GM18907 (cell line): ENCODE measurements around the gene RNF138.
"Not testable (repeated sequence)": the region's sequence is repeated elsewhere in the genome, so short reads cannot be mapped to it uniquely, and the experiment has no call there.

Experiments
- ATAC-seq: cut with Tn5 transposase; IDR thresholded peaks from one replicate; pipeline ENCODE4 v1.9.1; 2021; ENCODE audit warnings: mild to moderate bottlenecking, moderate library complexity; ENCODE audit not compliant: unreplicated experiment

RNF138 gene

GRCh38 chr18:32091724-32092421, at the start of gene RNF138:
Gene RNF138, plus strand, starts transcription at chr18:32091874. Its CDS starts 903 bp downstream, at chr18:32092777.
- ATAC-seq, result peak; percentile 71

GRCh38 chr18:32042337-32042736, 49.3 kb upstream of the RNF138 start:
- ATAC-seq, result no peak

- ATAC-seq, result peak; percentile 71
Observed at GRCh38 chr18:32048507-32049091, 43.1 kb upstream of the RNF138 start.

GRCh38 chr18:32049393-32050171, 42.1 kb upstream of the RNF138 start:
- peak; percentile 39 for ATAC-seq

GRCh38 chr18:32056613-32057358, 34.9 kb upstream of the RNF138 start:
- no peak for ATAC-seq

- ATAC-seq, result no peak
Observed at GRCh38 chr18:32057624-32058165, 34.0 kb upstream of the RNF138 start.

GRCh38 chr18:32060026-32060425, 31.6 kb upstream of the RNF138 start:
- no peak for ATAC-seq

- no peak for ATAC-seq
Observed at GRCh38 chr18:32067375-32068167, 24.1 kb upstream of the RNF138 start.

GRCh38 chr18:32072321-32072720, 19.4 kb upstream of the RNF138 start:
- ATAC-seq, result peak; percentile 65

GRCh38 chr18:32074206-32074605, 17.5 kb upstream of the RNF138 start:
- ATAC-seq, result no peak

- ATAC-seq, result no peak
Observed at GRCh38 chr18:32078845-32079244, 12.8 kb upstream of the RNF138 start.

- no peak for ATAC-seq
Observed at GRCh38 chr18:32081881-32082280, 9.8 kb upstream of the RNF138 start.

- ATAC-seq, result no peak
Observed at GRCh38 chr18:32083781-32084180, 7.9 kb upstream of the RNF138 start.

GRCh38 chr18:32086881-32087280, 4.8 kb upstream of the RNF138 start:
- ATAC-seq, result no peak

- ATAC-seq, result not testable (repeated sequence)
Observed at GRCh38 chr18:32090831-32091230, 843 bp upstream of the RNF138 start.

- no peak for ATAC-seq
Observed at GRCh38 chr18:32091325-32091723, 350 bp upstream of the RNF138 start.

- peak; percentile 82 for ATAC-seq
Observed at GRCh38 chr18:32092422-32093101, 888 bp downstream of the RNF138 start.

- peak; percentile 36 for ATAC-seq
Observed at GRCh38 chr18:32093102-32093511, 1.4 kb downstream of the RNF138 start.

GRCh38 chr18:32093523-32093922, 1.8 kb downstream of the RNF138 start:
- ATAC-seq, result no peak
